GM12878 (cell line): ENCODE data around the gene C11orf98. TPM values are rescaled to one million over a fixed set of nuclear protein-coding genes. Genes with fewer than 3 reads are reported as not detected.

ENCODE experiments used
- ASH2L ChIP-seq: fragments of 300-600, 200-600 bp; sonication (generic); IDR thresholded peaks from 2 replicates; pipeline ENCODE4 v1.6.1; 2017; ENCODE audit warnings: low read depth, mild to moderate bottlenecking, borderline replicate concordance
- BRCA1 ChIP-seq: IDR thresholded peaks from 2 replicates; pipeline ENCODE4 v1.6.1; 2011; ENCODE audit warnings: low read depth, low read length, improper control_type of control experiment
- EGR1 ChIP-seq, 2 experiments: IDR thresholded peaks; 1 replicate in 1 of 2; 2 replicates in 1 of 2; pipeline ENCODE4 v1.6.1; 2011 to 2012; ENCODE audit warnings: low read depth in 2 of 2, low read length in 2 of 2, borderline replicate concordance in 1 of 2, mild to moderate bottlenecking in 1 of 2, moderate library complexity in 1 of 2
- EP300 ChIP-seq, 2 experiments: fragments of 150-350 bp in 1 of 2; IDR thresholded peaks; 2 replicates each; pipeline ENCODE4 v1.6.1; 2011 to 2012; ENCODE audit warnings: low read depth in 2 of 2, low read length in 2 of 2, borderline replicate concordance in 1 of 2, improper control_type of control experiment in 1 of 2, inconsistent platforms in 1 of 2; ENCODE audit not compliant: control insufficient read depth in 1 of 2
- GATAD2B ChIP-seq: fragments of 450-650 bp; conservative IDR thresholded peaks from 2 replicates; pipeline ENCODE4 v1.6.1; 2017; ENCODE audit warnings: low read depth, mild to moderate bottlenecking, moderate library complexity
- IRF4 ChIP-seq: IDR thresholded peaks from 2 replicates; pipeline ENCODE4 v1.6.1; 2011; ENCODE audit warnings: low read depth, low read length
- MXI1 ChIP-seq: fragments of 150-350 bp; IDR thresholded peaks from 2 replicates; pipeline ENCODE4 v1.6.1; 2011; ENCODE audit warnings: low read depth, mild to moderate bottlenecking, inconsistent platforms, low read length, improper control_type of control experiment
- RAD51 ChIP-seq: fragments of 450-650 bp; IDR thresholded peaks from 2 replicates; pipeline ENCODE4 v1.6.1; 2016; ENCODE audit warnings: moderate library complexity, mild to moderate bottlenecking, inconsistent platforms
- RELB ChIP-seq: fragments of 450-650 bp; IDR thresholded peaks from 2 replicates; pipeline ENCODE4 v1.6.1; 2017; ENCODE audit warnings: low read depth, mild to moderate bottlenecking, moderate library complexity
- SIN3A ChIP-seq: IDR thresholded peaks from 2 replicates; pipeline ENCODE4 v1.6.1; 2012; ENCODE audit warnings: low read depth, low read length, improper control_type of control experiment
- SP1 ChIP-seq: IDR thresholded peaks from one replicate; pipeline ENCODE4 v1.6.1; 2011; ENCODE audit warnings: low read depth, low read length
- SREBF1 ChIP-seq: IDR thresholded peaks from 2 replicates; pipeline ENCODE4 v1.6.1; 2012; ENCODE audit warnings: mild to moderate bottlenecking, low read length
- TARDBP ChIP-seq: IDR thresholded peaks from 2 replicates; pipeline ENCODE4 v1.6.1; 2016; ENCODE audit warnings: borderline replicate concordance
- TBL1XR1 ChIP-seq: IDR thresholded peaks from 2 replicates; pipeline ENCODE4 v1.6.1; 2012; ENCODE audit warnings: low read depth, low read length, improper control_type of control experiment
- TCF3 ChIP-seq: IDR thresholded peaks from 2 replicates; pipeline ENCODE4 v1.6.1; 2012; ENCODE audit warnings: low read depth, mild to moderate bottlenecking, low read length, borderline replicate concordance; ENCODE audit not compliant: insufficient read depth
- YBX1 ChIP-seq: fragments of 450-650 bp; IDR thresholded peaks from 2 replicates; pipeline ENCODE4 v1.6.1; 2016; ENCODE audit warnings: antibody characterized with exemption
- ZZZ3 ChIP-seq: IDR thresholded peaks from 2 replicates; pipeline ENCODE4 v1.6.1; 2011; ENCODE audit warnings: low read depth; ENCODE audit not compliant: control insufficient read depth, insufficient read length
- polyA plus RNA-seq, 11 experiments: library from polyadenylated mRNA; depleted of rRNA in 4 of 11; unstranded in 6 of 11; stranded (reverse) in 5 of 11; fragments of >200 nt; fragmentation: Nextera tagmentation in 4 of 11; fragmentation: Illumina TruSeq in 1 of 11; extraction: Ambion mirVana in 4 of 11; extraction: Trizol in 1 of 11; gene quantifications; 1 replicate in 1 of 11; 2 replicates in 10 of 11; pipeline versions ENCODE4 v1.2.1 to v1.2.3, GENCODE V29; 2011 to 2016; ENCODE audit warnings: inconsistent platforms in 2 of 11, missing spikeins in 2 of 11, low read depth in 1 of 11
- total RNA-seq, 4 experiments: library from RNA; depleted of rRNA in 3 of 4; stranded (reverse); fragments of >200 nt in 3 of 4; fragmentation: Illumina TruSeq in 1 of 4; extraction: Trizol in 1 of 4; gene quantifications; 2 replicates each; pipeline versions ENCODE4 v1.2.1 to v1.2.3, GENCODE V29; 2013 to 2021
- TF ChIP-seq, protein P1 (sequence below): fragments of 450-650 bp; formaldehyde crosslinking; IDR thresholded peaks from 2 replicates; pipeline ENCODE4 v1.5.0; 2022; ENCODE audit warnings: mild to moderate bottlenecking, missing genetic modification characterization
- TF ChIP-seq, protein P2 (sequence below): fragments of 450-650 bp; IDR thresholded peaks from 2 replicates; pipeline ENCODE4 v1.6.1; 2017; ENCODE audit warnings: mild to moderate bottlenecking
- TF ChIP-seq, protein P3 (sequence below): IDR thresholded peaks from 2 replicates; pipeline ENCODE4 v1.6.1; 2011; ENCODE audit warnings: low read depth, mild to moderate bottlenecking, low read length, moderate library complexity, borderline replicate concordance; ENCODE audit errors: extremely low read depth

Gene C11orf98
- total and polyA plus RNA-seq, 10 of the 15 experiments (the other 5 are each of a cell fraction or from before 2014, with no cell fraction given) = 62.5 to 270 (median 162) TPM

- TF ChIP-seq, protein P1, sequence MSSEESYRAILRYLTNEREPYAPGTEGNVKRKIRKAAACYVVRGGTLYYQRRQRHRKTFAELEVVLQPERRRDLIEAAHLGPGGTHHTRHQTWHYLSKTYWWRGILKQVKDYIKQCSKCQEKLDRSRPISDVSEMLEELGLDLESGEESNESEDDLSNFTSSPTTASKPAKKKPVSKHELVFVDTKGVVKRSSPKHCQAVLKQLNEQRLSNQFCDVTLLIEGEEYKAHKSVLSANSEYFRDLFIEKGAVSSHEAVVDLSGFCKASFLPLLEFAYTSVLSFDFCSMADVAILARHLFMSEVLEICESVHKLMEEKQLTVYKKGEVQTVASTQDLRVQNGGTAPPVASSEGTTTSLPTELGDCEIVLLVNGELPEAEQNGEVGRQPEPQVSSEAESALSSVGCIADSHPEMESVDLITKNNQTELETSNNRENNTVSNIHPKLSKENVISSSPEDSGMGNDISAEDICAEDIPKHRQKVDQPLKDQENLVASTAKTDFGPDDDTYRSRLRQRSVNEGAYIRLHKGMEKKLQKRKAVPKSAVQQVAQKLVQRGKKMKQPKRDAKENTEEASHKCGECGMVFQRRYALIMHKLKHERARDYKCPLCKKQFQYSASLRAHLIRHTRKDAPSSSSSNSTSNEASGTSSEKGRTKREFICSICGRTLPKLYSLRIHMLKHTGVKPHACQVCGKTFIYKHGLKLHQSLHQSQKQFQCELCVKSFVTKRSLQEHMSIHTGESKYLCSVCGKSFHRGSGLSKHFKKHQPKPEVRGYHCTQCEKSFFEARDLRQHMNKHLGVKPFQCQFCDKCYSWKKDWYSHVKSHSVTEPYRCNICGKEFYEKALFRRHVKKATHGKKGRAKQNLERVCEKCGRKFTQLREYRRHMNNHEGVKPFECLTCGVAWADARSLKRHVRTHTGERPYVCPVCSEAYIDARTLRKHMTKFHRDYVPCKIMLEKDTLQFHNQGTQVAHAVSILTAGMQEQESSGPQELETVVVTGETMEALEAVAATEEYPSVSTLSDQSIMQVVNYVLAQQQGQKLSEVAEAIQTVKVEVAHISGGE (CRISPR knock-in tag) = no peak
- 0 out of 2 replicates have a peak, but pooled peaks have one; percentile 52 for TF ChIP-seq TCF3
- no peak; the same call in 1 of the 2 replicates for TF ChIP-seq TBL1XR1
- TF ChIP-seq TARDBP = no peak
- TF ChIP-seq, protein P2, sequence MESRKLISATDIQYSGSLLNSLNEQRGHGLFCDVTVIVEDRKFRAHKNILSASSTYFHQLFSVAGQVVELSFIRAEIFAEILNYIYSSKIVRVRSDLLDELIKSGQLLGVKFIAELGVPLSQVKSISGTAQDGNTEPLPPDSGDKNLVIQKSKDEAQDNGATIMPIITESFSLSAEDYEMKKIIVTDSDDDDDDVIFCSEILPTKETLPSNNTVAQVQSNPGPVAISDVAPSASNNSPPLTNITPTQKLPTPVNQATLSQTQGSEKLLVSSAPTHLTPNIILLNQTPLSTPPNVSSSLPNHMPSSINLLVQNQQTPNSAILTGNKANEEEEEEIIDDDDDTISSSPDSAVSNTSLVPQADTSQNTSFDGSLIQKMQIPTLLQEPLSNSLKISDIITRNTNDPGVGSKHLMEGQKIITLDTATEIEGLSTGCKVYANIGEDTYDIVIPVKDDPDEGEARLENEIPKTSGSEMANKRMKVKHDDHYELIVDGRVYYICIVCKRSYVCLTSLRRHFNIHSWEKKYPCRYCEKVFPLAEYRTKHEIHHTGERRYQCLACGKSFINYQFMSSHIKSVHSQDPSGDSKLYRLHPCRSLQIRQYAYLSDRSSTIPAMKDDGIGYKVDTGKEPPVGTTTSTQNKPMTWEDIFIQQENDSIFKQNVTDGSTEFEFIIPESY = no peak
- TF ChIP-seq RAD51 = no peak
- no peak for TF ChIP-seq SREBF1
- 0 out of 2 replicates have a peak, but pooled peaks have one; percentile 7 for TF ChIP-seq MXI1
- peak in 1 of 2 experiments; percentile 48; a peak in 1 of 3 replicates for TF ChIP-seq EGR1 (IDR thresholded peaks at IDR 0.05; ENCODE audit: borderline replicate concordance in 1 of 2, low read depth in 2 of 2, low read length in 2 of 2)
- peak; percentile 88; the same call in 1 of the 2 replicates for TF ChIP-seq RELB
- no peak for TF ChIP-seq YBX1
- no peak for TF ChIP-seq SIN3A
- TF ChIP-seq ASH2L = 0 out of 2 replicates have a peak, but pooled peaks have one; percentile 76
- TF ChIP-seq EP300 (IDR thresholded peaks at IDR 0.05; ENCODE audit: borderline replicate concordance in 1 of 2, control insufficient read depth in 1 of 2, low read depth in 2 of 2, low read length in 2 of 2) = no peak
- peak; percentile 47 for TF ChIP-seq SP1
- no peak for TF ChIP-seq BRCA1
- peak; percentile 74; the same call in 1 of the 2 replicates for TF ChIP-seq GATAD2B
- TF ChIP-seq, protein P3, sequence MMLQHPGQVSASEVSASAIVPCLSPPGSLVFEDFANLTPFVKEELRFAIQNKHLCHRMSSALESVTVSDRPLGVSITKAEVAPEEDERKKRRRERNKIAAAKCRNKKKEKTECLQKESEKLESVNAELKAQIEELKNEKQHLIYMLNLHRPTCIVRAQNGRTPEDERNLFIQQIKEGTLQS = no peak
- TF ChIP-seq IRF4 = no peak
- no peak for TF ChIP-seq ZZZ3
Observed at GRCh38 chr11:62671608-62672389, 6.8 kb upstream of the C11orf98 start, which contains the start of the genes LBHD1 and UQCC3 (continued).
